Ishikawa (cell line): ENCODE measurements around the gene TPRX1.

Source experiments
- CEBPB ChIP-seq: IDR thresholded peaks from 2 replicates; pipeline ENCODE4 v1.6.1; 2012
- CREB1 ChIP-seq: IDR thresholded peaks from 2 replicates; pipeline ENCODE4 v1.6.1; 2012; ENCODE audit warnings: low read depth
- EGR1 ChIP-seq: IDR thresholded peaks from 2 replicates; pipeline ENCODE4 v1.6.1; 2012
- EP300 ChIP-seq: IDR thresholded peaks from 2 replicates; pipeline ENCODE4 v1.6.1; 2012; ENCODE audit warnings: borderline replicate concordance
- FOXM1 ChIP-seq: IDR thresholded peaks from 2 replicates; pipeline ENCODE4 v1.6.1; 2012; ENCODE audit warnings: low read depth, borderline replicate concordance
- NFIC ChIP-seq: IDR thresholded peaks from 2 replicates; pipeline ENCODE4 v1.6.1; 2012
- RAD21 ChIP-seq: IDR thresholded peaks from 2 replicates; pipeline ENCODE4 v1.6.1; 2012; ENCODE audit warnings: low read depth
- TAF1 ChIP-seq: IDR thresholded peaks from 2 replicates; pipeline ENCODE4 v1.6.1; 2012; ENCODE audit warnings: low read depth, mild to moderate bottlenecking
- TCF12 ChIP-seq: IDR thresholded peaks from 2 replicates; pipeline ENCODE4 v1.6.1; 2012; ENCODE audit warnings: low read depth
- TEAD4 ChIP-seq: IDR thresholded peaks from 2 replicates; pipeline ENCODE4 v1.6.1; 2012
- USF1 ChIP-seq: IDR thresholded peaks from 2 replicates; pipeline ENCODE4 v1.6.1; 2012
- YY1 ChIP-seq: IDR thresholded peaks from 2 replicates; pipeline ENCODE4 v1.6.1; 2012; ENCODE audit warnings: low read depth
- ZBTB7A ChIP-seq: IDR thresholded peaks from 2 replicates; pipeline ENCODE4 v1.6.1; 2012; ENCODE audit warnings: low read depth
- TF ChIP-seq, protein P1 (sequence below): IDR thresholded peaks from 2 replicates; pipeline ENCODE4 v1.6.1; 2012; ENCODE audit warnings: low read depth, mild to moderate bottlenecking
- TF ChIP-seq, protein P2 (sequence below): IDR thresholded peaks from 2 replicates; pipeline ENCODE4 v1.6.1; 2012

Gene TPRX1

DNA sequence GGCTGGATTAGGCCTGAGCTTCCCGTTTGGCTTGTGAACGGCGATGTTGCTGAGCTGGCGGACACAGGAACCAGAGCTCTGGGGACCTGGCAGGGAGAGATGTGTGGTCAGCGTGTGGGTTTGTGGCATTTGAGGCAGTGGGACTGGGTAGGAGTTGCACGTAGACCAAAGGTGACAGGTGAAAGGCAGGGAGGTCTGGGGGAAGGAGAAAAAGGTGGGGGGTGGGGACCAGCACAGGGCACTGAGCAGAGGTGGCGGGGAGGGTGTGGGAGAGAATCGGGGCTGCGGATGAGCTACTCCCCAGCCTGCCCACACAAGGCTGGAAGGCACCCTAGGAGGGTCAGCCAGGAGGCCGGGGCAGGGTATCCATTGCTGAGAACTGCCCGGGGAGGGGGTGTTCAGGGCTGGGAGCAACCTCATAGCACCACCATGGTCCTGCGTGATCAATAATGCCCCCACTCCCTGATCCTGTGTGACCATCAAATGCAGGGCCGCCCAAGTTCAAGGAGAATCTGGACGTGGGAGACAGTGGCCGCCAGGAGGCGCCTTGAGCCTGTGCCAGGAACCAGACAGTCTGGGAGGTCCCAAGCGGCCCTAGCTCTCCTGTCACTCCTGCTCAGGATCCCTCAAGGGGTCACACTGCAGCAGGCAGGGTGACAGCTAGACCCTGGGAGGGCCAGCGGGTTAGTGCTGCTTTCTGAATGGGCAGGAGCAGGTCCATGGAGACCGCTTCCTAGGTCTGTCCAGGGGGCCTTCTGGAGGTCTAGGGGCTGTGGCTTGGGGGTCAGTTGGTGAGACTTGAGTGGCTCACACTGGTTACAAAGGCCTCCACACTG, 38.6 kb downstream of the TPRX1 start:
- TF ChIP-seq RAD21 (peak; percentile 37; the same call in 1 of the 2 replicates), CREB1 (no peak)

GRCh38 chr19:47762615-47763308, 41.6 kb downstream of the TPRX1 start:
- TF ChIP-seq ZBTB7A = no peak

GRCh38 chr19:47762151-47762550, 42.2 kb downstream of the TPRX1 start:
- TF ChIP-seq, protein P1, sequence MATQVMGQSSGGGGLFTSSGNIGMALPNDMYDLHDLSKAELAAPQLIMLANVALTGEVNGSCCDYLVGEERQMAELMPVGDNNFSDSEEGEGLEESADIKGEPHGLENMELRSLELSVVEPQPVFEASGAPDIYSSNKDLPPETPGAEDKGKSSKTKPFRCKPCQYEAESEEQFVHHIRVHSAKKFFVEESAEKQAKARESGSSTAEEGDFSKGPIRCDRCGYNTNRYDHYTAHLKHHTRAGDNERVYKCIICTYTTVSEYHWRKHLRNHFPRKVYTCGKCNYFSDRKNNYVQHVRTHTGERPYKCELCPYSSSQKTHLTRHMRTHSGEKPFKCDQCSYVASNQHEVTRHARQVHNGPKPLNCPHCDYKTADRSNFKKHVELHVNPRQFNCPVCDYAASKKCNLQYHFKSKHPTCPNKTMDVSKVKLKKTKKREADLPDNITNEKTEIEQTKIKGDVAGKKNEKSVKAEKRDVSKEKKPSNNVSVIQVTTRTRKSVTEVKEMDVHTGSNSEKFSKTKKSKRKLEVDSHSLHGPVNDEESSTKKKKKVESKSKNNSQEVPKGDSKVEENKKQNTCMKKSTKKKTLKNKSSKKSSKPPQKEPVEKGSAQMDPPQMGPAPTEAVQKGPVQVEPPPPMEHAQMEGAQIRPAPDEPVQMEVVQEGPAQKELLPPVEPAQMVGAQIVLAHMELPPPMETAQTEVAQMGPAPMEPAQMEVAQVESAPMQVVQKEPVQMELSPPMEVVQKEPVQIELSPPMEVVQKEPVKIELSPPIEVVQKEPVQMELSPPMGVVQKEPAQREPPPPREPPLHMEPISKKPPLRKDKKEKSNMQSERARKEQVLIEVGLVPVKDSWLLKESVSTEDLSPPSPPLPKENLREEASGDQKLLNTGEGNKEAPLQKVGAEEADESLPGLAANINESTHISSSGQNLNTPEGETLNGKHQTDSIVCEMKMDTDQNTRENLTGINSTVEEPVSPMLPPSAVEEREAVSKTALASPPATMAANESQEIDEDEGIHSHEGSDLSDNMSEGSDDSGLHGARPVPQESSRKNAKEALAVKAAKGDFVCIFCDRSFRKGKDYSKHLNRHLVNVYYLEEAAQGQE = no peak
- no peak for TF ChIP-seq USF1
- TF ChIP-seq YY1 = no peak
- TF ChIP-seq CREB1 = no peak
- no peak for TF ChIP-seq RAD21
- TF ChIP-seq TAF1 = no peak
- TF ChIP-seq TCF12 = no peak
- TF ChIP-seq ZBTB7A = no peak

DNA sequence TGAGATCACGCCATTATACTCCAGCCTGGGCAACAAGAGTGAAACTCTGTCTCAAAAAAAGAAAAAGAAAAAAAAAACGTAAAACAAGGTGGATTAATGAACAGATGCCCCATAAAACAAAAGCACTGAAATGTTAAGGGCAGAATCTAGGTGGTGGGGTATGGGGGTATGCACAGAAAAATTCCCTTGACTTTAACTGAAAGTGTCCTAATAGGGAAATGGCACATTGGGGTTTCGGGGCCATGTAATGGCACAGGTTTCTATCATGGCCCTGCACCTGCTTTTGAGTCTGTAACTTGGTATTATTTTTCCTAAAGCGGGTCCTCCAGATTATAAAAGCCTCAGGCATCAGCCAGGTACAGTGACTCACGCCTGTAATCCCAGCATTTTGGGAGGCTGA, 42.8 kb downstream of the TPRX1 start:
- TF ChIP-seq FOXM1 (no peak), TAF1 (no peak), NFIC (no peak), YY1 (no peak)

GRCh38 chr19:47760632-47760999, 43.7 kb downstream of the TPRX1 start:
- no peak for TF ChIP-seq USF1
- no peak for TF ChIP-seq RAD21
- no peak for TF ChIP-seq CEBPB
- TF ChIP-seq, protein P1 = no peak
- TF ChIP-seq EGR1 = no peak
- TF ChIP-seq EP300 = no peak
- TF ChIP-seq, protein P2, sequence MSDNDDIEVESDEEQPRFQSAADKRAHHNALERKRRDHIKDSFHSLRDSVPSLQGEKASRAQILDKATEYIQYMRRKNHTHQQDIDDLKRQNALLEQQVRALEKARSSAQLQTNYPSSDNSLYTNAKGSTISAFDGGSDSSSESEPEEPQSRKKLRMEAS = no peak
- no peak for TF ChIP-seq FOXM1
- TF ChIP-seq NFIC = no peak
- no peak for TF ChIP-seq TEAD4
- TF ChIP-seq YY1 = no peak

DNA sequence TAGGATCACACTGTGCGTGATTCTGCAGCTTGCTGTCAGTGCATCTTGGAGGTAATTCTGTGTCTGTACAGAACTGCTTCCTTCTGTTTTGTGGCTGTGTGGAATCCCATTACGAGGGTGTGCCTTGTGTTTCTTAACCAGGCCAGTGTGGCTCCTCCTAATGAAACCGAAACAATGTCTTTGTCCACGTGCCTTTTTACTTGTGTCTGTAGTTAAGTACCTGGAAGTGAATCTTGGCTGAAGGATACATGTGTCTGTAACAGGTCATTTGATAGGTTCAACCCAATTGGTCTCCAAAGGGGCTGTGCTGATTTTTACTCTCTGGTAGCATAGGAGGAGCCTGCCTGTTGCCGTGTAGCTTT, 45.9 kb downstream of the TPRX1 start:
- no peak for TF ChIP-seq CREB1
- TF ChIP-seq ZBTB7A = no peak
- no peak for TF ChIP-seq EP300
- TF ChIP-seq FOXM1 = no peak
- TF ChIP-seq, protein P2 = no peak
- no peak for TF ChIP-seq YY1
- no peak for TF ChIP-seq TEAD4
- no peak for TF ChIP-seq CEBPB
- no peak for TF ChIP-seq TCF12
- no peak for TF ChIP-seq USF1
- no peak for TF ChIP-seq EGR1
- TF ChIP-seq TAF1 = no peak
